GM12872 (cell line): ENCODE data around the gene CSTPP1.

Experiments
- CTCF ChIP-seq: IDR thresholded peaks from 3 replicates; pipeline ENCODE4 v1.5.1; 2011; ENCODE audit warnings: low read depth, mild to moderate bottlenecking, low read length, moderate library complexity; ENCODE audit not compliant: insufficient read depth

The CSTPP1 gene

GRCh38 chr11:47184711-47185304 is 248.2 kb downstream of the CSTPP1 start:
- no peak for TF ChIP-seq CTCF

- TF ChIP-seq CTCF: no peak
Observed at GRCh38 chr11:47185305-47186075, 248.9 kb downstream of the CSTPP1 start.

GRCh38 chr11:47186076-47186699 is 249.6 kb downstream of the CSTPP1 start, which contains the start of gene PACSIN3:
Gene PACSIN3, minus strand, starts transcription at chr11:47186434. Its CDS starts 3,707 bp downstream, at chr11:47182727.
- TF ChIP-seq CTCF: no peak

GRCh38 chr11:47186700-47187695 is 250.4 kb downstream of the CSTPP1 start:
- TF ChIP-seq CTCF: 0 out of 3 replicates have a peak, but pooled peaks have one; percentile 1

GRCh38 chr11:47187723-47188122 is 251.2 kb downstream of the CSTPP1 start:
- no peak for TF ChIP-seq CTCF

- TF ChIP-seq CTCF: no peak
Observed at GRCh38 chr11:47188259-47188658, 251.7 kb downstream of the CSTPP1 start.
